ENCODE results near the gene SPSB4.

DNA sequence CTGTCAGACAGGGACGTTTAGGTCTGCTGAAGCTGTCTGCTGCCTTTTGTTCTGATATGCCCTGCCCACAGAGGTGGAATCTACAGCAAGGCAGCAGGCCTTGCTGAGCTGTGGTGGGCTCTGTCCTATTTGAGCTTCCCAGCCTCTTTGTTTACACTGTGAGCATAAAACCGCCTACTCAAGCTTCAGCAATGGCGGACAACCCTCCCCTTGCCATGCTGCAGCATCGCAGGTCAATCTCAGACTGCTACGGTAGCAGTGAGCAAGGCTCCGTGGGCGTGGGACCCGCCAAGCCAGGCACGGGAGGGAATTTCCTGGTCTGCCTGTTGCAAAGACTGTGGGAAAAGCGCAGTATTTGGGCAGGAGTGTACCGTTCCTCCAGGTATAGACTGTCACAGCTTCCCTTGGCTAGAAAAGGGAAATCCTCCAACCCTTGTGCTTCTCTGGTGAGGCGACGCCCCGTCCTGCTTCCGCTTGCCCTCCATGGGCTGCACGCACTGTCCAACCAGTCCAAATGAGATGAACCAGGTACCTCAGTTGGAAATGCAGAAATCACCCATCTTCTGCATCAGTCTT is 71.4 kb downstream of the SPSB4 start:
- TF ChIP-seq MEIS1 (CRISPR knock-in tag; IDR thresholded peaks at IDR 0.05; ENCODE audit: borderline replicate concordance) (no peak), ZNF174 (tag by site-specific recombination; IDR thresholded peaks at IDR 0.05) (no peak), ZNF558 (tag by site-specific recombination; IDR thresholded peaks at IDR 0.05) (no peak), ZNF549 (tag by site-specific recombination; IDR thresholded peaks at IDR 0.05) (no peak), ZNF561 (tag by site-specific recombination; IDR thresholded peaks at IDR 0.05; ENCODE audit: borderline replicate concordance) (no peak), ZNF747 (tag by site-specific recombination; IDR thresholded peaks at IDR 0.05) (no peak), SP2 (tag by site-specific recombination; IDR thresholded peaks at IDR 0.05) (no peak), KLF9 (tag by site-specific recombination; IDR thresholded peaks at IDR 0.05; ENCODE audit: low read depth) (no peak), ZNF777 (tag by site-specific recombination; IDR thresholded peaks at IDR 0.05; ENCODE audit: borderline replicate concordance) (no peak)
- TF ChIP-seq, protein P1, sequence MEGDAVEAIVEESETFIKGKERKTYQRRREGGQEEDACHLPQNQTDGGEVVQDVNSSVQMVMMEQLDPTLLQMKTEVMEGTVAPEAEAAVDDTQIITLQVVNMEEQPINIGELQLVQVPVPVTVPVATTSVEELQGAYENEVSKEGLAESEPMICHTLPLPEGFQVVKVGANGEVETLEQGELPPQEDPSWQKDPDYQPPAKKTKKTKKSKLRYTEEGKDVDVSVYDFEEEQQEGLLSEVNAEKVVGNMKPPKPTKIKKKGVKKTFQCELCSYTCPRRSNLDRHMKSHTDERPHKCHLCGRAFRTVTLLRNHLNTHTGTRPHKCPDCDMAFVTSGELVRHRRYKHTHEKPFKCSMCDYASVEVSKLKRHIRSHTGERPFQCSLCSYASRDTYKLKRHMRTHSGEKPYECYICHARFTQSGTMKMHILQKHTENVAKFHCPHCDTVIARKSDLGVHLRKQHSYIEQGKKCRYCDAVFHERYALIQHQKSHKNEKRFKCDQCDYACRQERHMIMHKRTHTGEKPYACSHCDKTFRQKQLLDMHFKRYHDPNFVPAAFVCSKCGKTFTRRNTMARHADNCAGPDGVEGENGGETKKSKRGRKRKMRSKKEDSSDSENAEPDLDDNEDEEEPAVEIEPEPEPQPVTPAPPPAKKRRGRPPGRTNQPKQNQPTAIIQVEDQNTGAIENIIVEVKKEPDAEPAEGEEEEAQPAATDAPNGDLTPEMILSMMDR (tag by site-specific recombination; IDR thresholded peaks at IDR 0.05): no peak
- TF ChIP-seq, protein P2, sequence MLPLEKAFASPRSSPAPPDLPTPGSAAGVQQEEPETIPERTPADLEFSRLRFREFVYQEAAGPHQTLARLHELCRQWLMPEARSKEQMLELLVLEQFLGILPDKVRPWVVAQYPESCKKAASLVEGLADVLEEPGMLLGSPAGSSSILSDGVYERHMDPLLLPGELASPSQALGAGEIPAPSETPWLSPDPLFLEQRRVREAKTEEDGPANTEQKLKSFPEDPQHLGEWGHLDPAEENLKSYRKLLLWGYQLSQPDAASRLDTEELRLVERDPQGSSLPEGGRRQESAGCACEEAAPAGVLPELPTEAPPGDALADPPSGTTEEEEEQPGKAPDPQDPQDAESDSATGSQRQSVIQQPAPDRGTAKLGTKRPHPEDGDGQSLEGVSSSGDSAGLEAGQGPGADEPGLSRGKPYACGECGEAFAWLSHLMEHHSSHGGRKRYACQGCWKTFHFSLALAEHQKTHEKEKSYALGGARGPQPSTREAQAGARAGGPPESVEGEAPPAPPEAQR (tag by site-specific recombination; IDR thresholded peaks at IDR 0.05): no peak
- TF ChIP-seq, protein P3, sequence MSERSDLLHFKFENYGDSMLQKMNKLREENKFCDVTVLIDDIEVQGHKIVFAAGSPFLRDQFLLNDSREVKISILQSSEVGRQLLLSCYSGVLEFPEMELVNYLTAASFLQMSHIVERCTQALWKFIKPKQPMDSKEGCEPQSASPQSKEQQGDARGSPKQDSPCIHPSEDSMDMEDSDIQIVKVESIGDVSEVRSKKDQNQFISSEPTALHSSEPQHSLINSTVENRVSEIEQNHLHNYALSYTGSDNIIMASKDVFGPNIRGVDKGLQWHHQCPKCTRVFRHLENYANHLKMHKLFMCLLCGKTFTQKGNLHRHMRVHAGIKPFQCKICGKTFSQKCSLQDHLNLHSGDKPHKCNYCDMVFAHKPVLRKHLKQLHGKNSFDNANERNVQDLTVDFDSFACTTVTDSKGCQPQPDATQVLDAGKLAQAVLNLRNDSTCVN (tag by site-specific recombination; optimal IDR thresholded peaks at IDR 0.05): no peak
- TF ChIP-seq, protein P4, sequence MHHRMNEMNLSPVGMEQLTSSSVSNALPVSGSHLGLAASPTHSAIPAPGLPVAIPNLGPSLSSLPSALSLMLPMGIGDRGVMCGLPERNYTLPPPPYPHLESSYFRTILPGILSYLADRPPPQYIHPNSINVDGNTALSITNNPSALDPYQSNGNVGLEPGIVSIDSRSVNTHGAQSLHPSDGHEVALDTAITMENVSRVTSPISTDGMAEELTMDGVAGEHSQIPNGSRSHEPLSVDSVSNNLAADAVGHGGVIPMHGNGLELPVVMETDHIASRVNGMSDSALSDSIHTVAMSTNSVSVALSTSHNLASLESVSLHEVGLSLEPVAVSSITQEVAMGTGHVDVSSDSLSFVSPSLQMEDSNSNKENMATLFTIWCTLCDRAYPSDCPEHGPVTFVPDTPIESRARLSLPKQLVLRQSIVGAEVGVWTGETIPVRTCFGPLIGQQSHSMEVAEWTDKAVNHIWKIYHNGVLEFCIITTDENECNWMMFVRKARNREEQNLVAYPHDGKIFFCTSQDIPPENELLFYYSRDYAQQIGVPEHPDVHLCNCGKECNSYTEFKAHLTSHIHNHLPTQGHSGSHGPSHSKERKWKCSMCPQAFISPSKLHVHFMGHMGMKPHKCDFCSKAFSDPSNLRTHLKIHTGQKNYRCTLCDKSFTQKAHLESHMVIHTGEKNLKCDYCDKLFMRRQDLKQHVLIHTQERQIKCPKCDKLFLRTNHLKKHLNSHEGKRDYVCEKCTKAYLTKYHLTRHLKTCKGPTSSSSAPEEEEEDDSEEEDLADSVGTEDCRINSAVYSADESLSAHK (tag by site-specific recombination; IDR thresholded peaks at IDR 0.05): no peak
